Measurements from ENCODE around the gene SRP14.

GRCh38 chr15:40031300-40031699 lies 7.7 kb downstream of the SRP14 start:
- TF ChIP-seq, protein P1, sequence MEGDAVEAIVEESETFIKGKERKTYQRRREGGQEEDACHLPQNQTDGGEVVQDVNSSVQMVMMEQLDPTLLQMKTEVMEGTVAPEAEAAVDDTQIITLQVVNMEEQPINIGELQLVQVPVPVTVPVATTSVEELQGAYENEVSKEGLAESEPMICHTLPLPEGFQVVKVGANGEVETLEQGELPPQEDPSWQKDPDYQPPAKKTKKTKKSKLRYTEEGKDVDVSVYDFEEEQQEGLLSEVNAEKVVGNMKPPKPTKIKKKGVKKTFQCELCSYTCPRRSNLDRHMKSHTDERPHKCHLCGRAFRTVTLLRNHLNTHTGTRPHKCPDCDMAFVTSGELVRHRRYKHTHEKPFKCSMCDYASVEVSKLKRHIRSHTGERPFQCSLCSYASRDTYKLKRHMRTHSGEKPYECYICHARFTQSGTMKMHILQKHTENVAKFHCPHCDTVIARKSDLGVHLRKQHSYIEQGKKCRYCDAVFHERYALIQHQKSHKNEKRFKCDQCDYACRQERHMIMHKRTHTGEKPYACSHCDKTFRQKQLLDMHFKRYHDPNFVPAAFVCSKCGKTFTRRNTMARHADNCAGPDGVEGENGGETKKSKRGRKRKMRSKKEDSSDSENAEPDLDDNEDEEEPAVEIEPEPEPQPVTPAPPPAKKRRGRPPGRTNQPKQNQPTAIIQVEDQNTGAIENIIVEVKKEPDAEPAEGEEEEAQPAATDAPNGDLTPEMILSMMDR (IDR thresholded peaks at IDR 0.05; ENCODE audit: low read depth, low read length) = no peak
- TF ChIP-seq MYC (IDR thresholded peaks at IDR 0.05; ENCODE audit: low read depth, low read length) = no peak
- no peak for TF ChIP-seq POLR2A (IDR thresholded peaks at IDR 0.05; ENCODE audit: extremely low read depth, insufficient read length)

All from NB4 (cell line).